Activated gamma-delta T cell treated with anti-CD3 and anti-CD28 coated beads, Interleukin-2, amount 50 U/mL, for 16 hours (primary cell): ENCODE data around the gene COTL1.

Experiments
- DNase-seq: peaks from one replicate; pipeline ENCODE4 v3.0.0-alpha.2; 2020; ENCODE audit warnings: low read depth

COTL1 gene

DNA sequence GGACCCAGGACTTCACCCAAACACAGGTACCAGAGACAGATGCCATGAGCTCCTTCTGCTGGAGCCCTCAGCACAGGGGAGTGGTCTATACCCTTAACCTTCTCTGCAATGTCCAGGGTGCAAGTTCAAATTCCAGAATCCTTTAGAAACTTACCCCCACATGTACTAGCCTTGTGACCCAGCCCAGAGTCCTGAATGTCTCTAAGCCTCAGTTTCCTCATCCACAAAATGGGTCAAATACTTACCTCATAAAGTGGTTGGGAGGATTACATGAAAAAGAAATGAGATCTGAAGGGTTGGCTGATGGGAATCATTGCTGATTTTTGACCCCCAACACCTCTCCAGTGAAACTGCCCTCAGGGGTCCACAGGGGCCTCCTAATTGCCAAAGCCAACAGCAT, 21.7 kb downstream of the COTL1 start:
- DNase-seq = no peak

DNA sequence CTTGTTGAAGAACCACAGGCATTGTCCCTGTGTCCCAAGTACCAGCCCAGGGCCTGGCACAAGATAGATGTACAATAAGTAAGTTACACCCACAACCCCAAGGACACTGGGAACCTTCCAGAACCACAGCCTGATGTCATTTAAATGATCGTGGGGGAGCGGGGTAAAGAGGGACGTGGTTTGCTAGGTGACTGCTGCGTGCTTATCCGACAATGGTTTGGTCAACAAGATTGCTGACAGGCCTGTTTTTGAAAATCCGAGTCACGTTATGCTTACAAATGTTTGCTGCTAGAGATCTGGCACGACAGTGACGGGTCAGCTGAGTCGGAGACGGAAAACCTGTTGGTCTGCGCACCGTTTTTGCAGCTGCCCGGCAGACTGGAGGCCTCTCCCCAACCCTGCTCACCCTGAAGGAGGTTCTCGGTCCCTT, 22.8 kb downstream of the COTL1 start:
- DNase-seq = no peak

DNA sequence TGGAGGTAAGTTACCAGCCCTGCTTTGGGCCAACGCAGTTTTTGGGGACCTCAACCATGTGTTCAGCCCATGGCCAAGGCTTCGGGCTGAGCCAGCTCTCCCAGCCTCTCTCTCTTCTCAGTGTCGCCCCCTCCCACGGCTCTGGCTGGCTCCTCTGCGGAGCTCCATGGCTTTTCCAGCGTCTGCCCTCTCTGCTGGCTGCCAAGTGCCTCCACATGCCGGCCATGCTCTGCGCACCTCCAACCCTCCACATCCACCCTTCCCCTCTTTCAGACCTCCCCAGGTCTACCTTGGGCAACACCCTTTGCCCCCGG, 23.2 kb downstream of the COTL1 start:
- no peak for DNase-seq

DNA sequence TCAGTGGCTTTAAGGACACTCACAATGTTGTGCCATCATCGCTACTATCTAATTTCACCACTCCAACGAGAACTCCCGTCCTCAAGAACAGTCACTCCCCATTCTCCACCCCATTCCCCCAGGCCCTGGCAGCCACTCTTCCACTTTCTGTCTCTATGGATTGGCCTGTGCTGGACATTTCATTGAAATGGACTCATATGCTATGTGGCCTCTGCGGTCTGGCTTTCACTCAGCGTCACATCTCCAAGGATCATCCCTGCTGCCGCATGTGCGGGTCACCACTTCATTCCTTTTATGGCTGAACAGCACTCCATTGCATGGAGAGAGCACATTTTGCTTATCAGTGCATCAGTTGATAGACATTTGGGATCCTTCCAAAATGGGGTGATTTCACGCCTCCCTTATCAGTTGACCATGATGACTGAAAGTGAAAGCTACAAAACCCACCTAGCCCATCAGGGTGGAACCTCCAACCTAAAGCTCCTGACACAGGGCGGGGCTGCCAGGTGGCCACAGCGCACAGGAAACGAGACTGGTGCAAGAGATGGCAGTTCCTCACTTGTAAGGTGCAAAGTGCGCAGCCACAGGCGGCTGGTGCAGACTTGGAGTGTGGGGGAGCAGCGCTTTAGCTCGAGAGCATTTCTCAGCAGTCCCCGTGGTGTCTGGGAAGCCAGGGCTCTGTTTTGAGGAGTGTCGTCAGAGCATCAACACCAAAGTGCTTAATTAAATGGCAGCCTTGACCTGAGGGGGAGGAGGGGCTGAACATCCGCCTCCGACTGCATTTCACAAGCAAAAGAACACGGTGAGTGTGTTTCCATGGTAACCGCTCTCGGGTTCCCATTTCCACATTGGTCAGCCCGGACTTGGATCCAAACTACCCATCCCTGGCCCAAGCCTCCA, 23.8 kb downstream of the COTL1 start:
- DNase-seq = peak; percentile 62

DNA sequence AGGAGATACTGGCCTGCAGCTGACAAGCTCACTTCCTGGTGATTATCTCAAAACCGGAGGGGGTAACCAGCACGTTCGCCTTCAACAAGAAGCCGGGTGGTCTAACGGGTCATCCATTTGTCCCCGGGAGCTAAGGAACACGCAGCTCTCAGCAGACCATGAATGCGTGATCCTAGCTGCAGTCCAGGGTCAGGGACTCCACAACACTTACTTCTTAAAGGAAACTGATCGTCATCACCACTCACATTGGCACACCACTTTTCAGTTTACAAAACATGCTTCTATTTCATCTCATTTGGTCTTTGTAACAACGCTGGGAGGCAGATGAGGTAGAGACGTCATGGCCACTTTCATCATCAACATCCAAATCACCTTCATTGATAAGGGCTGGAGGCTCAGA, 25.2 kb downstream of the COTL1 start:
- no peak for DNase-seq

DNA sequence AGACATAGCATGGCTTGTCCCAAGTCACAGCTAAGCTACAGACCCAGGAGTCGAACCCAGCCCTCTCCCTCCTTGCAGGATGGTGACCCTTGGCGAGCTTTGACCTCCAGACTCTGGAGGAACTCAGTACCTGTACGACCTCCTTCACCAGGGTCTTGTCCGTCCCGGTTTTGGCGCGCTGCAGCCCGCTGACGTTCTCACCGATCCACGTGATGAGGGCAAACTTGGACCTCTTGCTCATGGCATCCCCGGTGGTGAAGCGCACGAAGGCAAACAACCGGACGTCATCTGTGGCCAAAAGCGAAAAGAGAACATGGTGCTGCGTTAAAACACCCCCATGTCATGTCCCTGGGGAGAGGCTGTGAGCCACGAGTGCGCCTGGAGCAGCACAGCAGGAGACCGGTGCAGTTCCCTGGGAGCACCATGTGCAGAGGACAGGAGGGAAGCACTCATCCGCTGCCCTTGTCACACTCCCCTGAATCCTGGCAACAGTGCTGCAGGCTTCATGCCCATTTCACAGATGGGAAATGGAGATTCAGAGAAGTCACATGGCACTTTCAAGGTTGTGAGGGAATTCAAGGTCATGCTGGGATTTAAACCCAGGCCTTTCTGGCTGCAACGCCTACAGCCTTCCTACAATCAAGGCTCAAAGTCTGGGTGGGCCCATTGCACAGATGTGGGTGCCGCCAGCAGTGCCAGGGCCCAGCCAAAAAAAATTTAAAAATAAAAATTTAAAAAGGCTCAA, 27.7 kb downstream of the COTL1 start:
- no peak for DNase-seq

DNA sequence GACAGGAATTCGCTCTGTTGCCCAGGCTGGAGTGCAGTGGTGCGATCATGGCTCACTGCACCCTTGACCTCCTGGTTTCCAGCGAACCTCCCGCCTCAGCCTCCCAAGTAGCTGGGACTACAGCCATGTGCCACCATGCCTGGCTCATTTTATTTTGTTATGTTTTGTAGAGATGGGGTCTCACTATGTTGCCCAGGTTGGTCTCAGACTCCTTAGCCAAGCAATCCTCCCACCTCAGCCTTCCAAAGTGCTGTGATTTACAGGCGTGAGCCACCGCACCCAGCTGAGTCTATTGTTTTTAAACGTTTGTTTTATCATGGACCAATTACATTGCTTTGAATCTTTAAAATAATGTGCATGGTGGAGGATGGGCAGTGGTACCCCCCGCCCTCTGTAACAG, 28.9 kb downstream of the COTL1 start:
- DNase-seq = no peak

DNA sequence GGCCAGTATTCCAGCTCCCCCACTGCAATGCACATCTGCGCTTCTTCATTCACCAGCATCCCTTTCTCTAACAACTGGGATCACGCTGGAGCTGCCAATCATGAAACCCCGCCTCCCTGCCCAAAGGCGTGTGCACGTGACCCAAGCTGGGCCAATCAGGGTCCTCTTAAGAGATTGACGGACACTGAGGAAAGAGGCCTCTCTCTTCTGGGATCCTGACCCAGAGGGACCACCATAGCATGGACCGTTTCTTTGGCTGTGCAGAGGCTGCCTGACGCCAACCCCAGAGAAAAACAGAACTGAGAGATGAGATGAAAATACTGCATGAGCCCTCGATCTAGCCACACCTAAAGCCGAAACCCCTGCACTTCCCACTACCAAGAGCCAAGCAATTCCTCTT, 32.0 kb downstream of the COTL1 start:
- no peak for DNase-seq

DNA sequence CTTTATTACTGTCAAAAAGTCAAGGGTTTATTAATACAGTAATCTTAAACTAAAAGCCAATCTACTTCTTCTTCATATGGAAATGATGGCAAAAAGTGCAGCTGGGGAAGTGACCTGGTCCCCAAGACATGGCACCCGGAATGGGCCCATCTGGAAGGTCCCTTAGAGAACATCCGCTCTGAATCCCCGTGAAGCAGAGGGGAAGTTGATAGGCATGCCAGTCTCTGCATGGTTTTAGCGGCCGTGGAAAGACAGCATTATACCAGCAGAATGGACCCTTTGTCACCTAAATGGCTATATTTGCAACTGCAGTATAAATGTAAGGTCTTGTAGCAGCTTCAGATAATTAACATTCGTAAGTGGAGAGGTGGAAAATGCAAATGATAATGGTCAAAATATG, 32.4 kb downstream of the COTL1 start:
- DNase-seq = no peak

DNA sequence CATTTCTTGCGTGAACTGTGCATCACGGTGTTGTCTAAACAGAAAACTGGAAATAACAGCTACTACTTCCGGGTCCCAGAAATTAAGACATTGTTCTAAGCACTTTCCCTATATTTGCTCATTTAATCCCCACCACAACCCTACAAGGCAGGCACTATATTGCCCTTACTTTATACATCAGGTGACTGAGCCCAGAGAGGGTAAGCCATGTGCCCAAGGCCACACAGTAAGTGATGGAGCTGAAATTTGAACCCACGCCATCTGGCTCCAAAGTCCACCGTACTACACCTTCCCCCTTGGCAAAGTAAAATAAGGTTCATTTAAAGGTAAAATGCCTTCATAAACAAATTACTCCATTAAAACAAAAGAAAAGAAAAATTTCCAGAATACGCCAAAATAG, 33.2 kb downstream of the COTL1 start:
- no peak for DNase-seq

DNA sequence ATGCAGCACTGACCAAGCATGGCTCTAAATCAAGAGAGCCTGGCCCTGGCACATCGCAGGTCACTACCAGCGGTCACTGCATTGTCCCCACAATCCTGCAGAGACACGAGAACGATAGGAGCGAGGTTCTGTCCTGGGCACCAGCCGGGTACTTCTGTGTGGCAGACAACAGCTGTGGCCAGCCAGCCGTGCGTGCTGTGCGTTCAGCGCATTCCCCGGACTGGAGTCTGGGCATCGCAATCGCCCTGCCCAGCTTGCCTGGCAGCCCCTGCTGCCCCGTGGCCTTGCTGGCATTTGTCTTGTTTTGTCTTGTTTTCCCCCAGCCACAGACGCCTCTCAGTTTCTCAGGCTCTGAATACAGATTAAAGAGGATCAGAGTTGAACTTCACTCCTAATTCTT, 33.9 kb downstream of the COTL1 start:
- no peak for DNase-seq

DNA sequence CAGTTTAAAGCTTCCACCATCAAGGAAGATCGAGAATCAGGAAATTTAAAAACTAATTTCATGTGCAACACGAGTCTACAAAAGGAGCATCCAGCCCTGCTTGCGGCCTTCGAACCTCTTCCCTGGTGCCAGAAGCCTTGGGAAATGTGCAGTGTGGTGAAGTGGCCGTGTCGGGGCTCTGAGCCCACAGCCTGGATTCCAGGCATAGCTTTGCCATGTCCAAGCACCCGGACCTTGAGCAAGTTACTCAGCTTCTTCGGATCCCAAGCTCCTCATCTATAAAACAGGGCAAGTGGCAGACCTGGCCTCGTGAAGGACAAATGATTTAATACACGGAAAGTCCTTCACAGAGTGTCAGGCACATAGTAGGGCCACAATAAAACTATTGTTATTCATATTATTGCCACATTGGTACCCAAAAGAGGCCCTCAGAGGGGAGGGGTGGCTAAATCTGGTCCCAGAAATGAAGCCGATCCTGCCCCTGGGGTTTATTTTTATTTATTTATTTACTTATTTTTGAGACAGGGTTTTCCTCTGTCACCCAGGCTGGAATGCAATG, 34.8 kb downstream of the COTL1 start:
- no peak for DNase-seq

DNA sequence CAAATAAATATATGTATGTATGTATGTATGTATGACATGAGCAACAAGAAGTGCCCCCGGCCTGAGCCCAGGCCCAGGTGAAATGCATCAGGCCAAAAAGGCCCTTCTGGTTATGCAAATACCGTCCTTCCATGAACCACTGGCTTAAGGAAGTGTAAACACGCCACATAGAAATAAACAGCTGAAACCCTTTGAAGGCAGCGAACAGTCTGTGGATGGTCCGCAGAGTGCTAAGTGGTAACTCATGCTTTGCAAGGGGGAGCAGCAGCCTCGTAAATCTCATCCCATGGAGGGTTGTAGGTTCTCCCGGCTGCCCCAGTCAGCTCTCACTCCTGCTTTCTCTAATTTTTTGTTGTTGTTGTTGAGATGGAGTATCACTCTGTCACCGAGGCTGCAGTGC, 36.7 kb downstream of the COTL1 start:
- no peak for DNase-seq

DNA sequence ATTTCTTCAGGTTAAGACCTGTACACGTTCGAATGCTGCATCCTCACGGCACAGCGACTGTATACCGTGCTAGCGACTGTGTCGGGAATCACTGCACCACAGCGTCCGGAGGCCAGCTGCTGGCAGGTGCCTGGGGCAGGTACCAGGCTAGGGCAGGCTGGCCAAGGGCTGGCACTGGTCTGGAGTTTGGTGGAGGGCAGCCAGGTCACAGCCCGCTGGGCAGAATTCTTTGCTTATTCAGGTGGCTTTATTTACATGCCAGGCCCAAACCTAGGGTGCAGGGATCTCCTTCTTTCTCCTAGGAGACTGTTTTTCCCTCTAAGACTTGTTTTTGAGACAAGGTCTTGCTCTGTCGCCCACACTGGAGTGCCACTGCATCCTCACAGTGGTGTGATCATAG, 37.9 kb downstream of the COTL1 start:
- DNase-seq = no peak

DNA sequence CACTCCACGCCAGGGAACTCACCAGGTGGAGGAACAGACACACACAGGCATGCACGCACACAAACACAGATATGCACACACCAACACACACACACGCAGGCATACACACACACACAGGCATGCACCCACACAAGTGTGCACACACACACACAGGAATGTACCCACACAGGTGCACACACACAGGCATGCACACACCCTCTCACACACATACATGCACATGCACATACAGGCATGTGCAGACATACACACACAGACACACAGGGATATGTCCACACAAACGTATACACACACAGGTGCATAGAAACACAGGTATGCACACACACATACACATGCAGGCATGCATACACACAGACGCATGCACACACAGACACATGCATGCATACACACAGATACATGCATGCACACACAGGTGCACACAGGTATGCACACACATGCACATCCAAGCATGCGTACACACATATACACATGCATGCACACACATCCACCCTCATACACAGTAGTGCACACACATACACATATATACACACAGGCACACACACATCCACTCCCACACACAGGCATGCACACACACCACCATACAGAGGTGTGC, 39.2 kb downstream of the COTL1 start:
- no peak for DNase-seq

DNA sequence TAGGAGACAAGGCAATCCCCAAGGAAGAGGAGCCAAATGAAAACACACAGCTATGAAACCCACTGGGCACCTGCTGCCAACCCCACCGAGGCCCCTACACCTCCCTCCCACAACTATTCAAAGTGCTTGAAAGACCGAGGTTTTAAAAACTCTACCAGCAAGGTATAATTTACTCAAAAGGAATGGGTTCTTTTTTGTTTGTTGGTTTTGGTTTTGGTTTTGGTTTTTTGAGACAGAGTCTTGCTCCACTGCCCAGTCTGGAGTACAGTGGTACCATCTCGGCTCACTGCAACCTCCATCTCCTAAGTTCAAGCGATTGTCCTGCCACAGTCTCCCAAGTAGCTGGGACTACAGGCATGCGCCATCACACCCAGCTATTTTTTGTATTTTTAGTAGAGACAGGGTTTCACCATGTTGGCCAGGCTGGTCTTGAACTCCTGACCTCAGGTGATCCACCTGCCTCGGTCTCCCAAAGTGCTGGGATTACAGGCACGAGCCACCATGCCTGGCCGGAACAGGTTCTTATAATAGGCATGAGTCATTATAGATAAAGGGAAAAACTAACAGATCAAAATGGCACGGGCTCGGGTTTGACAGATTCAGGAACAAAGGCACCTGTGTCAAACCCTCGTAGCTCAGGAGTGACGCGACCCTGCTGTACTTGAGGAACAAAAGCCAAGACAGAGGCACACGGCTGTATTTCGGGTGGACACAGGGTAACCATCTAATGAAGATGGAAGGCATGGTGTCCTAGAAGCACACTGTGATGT, 40.7 kb downstream of the COTL1 start:
- no peak for DNase-seq

DNA sequence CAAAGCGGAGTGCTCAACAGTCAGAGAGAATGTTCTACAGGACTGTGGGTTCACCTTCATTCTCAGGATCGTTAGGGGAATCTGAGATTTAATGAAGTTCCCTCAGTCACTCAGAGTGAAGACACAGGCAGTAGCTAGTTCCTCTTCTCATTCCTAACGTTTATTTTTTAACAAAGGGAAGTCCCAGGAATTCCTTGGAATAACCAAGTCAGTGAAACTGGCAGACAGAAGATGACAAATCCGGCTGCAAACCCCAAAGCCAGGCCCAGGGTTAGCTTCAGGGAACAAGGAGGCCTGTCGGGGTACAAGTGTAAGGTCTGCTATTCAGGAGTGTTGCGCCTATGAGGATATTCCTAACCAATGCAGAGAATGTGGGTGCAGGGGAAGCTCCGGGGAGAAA, 42.0 kb downstream of the COTL1 start:
- DNase-seq = no peak

DNA sequence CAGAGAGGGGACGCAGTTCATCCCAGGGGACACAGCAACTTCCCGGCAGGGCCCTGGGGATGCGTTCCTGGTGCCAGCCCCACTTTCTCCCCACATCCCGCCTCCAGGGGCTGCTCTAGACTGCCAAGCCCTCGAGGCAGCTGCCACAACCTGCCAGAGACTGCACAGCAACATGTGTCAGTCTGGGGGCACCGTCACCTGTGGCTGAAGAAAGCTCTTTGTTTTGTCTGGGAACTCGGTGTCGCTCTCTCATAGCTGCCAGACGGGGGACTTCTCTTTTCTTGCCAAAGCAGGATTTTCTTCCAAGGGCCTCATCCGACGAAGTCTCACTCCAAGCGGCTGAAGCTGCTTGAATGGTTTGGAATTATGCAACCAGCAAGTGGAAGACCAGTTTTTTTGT, 43.7 kb downstream of the COTL1 start:
- no peak for DNase-seq

DNA sequence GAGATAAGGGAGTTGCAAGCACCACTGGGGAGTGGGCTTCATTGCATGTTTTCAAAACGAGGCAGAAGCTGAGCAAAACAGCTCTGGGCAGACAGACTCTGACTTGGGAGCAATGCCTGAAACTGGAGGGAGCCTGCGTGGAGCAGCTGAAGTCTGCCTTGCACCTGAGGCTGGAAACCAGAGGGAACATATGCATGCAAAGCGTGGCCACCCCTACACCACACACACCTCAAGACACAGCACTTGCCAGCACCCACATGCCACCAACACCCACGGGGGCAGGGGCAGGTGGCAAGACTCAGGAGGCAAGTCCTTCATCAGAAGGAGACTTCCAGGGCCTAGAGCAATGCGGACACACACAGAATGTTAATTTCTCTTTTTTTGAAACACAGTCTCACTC, 45.8 kb downstream of the COTL1 start:
- no peak for DNase-seq

DNA sequence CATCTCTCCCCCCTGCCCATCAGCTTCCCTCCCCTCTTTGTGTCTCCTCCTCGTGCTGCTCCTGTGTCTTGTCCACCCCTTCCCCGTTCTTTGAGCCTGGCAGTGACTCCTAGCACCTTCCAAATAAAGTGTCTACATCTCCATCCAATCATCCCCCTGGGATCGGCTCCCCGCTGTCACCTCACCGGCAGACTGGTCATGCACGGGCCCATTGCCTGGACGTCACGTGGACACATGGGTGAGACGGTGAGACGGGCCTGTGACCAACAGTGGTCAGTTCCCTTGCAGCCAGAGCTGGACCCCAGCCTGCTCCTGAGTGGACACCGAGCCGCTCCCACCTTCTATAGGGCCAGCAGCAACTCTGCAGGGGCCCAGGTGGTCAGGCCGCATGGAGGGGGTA, 46.4 kb downstream of the COTL1 start:
- no peak for DNase-seq

DNA sequence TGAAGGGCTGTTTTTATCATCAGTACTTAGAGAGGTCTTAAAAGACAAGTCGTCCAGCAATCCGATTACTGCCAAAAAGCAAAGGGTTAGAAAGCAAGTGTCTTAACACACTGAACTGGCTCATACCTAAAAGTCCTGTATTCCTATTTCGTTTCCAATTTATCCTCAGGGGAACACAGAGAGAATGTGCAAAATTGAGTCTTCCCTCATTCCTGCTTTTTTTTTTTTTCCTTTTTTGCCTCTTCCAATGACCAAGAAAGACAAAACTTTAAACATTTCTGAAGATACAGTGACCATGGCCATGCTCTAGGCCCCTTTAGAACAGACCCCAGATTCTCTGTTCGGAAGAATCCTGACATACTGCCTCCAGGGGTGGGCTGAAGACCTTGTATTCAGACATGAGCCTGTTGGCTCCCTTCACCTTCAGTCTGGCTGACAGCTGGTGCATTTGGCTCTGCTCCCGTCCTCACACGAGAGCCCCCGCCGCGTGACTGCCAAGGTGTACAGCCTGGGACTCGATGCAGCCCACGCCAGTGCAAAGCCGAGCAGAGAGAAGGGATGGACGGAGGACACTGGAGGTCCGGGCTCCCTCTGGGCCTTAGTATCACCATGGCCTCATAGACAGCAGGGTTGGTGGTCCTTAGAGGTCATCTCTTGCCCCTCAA, 47.0 kb downstream of the COTL1 start:
- no peak for DNase-seq
